Stomach (tissue), 9 donors: ENCODE data around the gene PTPN7. TPM values are rescaled to one million over a fixed set of nuclear protein-coding genes. Genes with fewer than 3 reads are reported as not detected.

Experiments used
- DNase-seq, 2 donors: peaks; one replicate each; pipeline versions ENCODE4 v3.0.0 to v3.0.0-alpha.2; 2013 to 2019
- H3K27ac ChIP-seq, 5 donors: fragments of 200-600 bp in 4 of 5; sonication (generic) in 4 of 5; one replicate each; pipeline ENCODE4 v1.5.1; 2013 to 2019; ENCODE audit warnings: mild to moderate bottlenecking in 1 of 5, moderate library complexity in 1 of 5
- H3K27me3 ChIP-seq, 3 donors: fragments of 200-600 bp; sonication (generic); one replicate each; pipeline ENCODE4 v1.5.1; 2017 to 2019; ENCODE audit warnings: mixed run types in 1 of 3
- H3K36me3 ChIP-seq, 4 donors: fragments of 200-600 bp; sonication (generic); 1 replicate in 3 of 4; 2 replicates in 1 of 4; pipeline ENCODE4 v1.5.1; 2016 to 2019
- H3K4me1 ChIP-seq, 4 donors: fragments of 200-600 bp; sonication (generic); one replicate each; pipeline ENCODE4 v1.5.1; 2016 to 2019
- H3K4me3 ChIP-seq, 4 donors: fragments of 200-600 bp; sonication (generic) in 3 of 4; one replicate each; pipeline ENCODE4 v1.5.1; 2016 to 2019; ENCODE audit warnings: mild to moderate bottlenecking in 1 of 4
- H3K9me3 ChIP-seq, 4 donors: fragments of 200-600 bp; sonication (generic); one replicate each; pipeline ENCODE4 v1.5.1; 2016 to 2019
- CTCF ChIP-seq, 7 experiments: fragments of 450-650 bp in 4 of 7; fragments of 200-600 bp in 3 of 7; sonication (generic) in 3 of 7; IDR thresholded peaks; one replicate each; pipeline ENCODE4 v1.5.1; 2016 to 2019; ENCODE audit warnings: antibody characterized with exemption in 7 of 7, control low read depth in 2 of 7, mild to moderate bottlenecking in 1 of 7
- EP300 ChIP-seq: sonication (generic); formaldehyde crosslinking; IDR thresholded peaks from one replicate; pipeline ENCODE4 v1.6.1; 2017; ENCODE audit warnings: antibody characterized with exemption
- POLR2A ChIP-seq, 4 donors: fragments of 450-650 bp; IDR thresholded peaks; one replicate each; pipeline ENCODE4 v1.6.1; 2016; ENCODE audit warnings: antibody characterized with exemption in 4 of 4, control low read depth in 2 of 4, mild to moderate bottlenecking in 1 of 4, moderate library complexity in 1 of 4
- POLR2AphosphoS5 ChIP-seq, 3 donors: sonication (generic); formaldehyde crosslinking; IDR thresholded peaks; one replicate each; pipeline ENCODE4 v1.6.1; 2016; ENCODE audit warnings: antibody characterized with exemption in 3 of 3
- WGBS, 5 donors: extraction: QIAGEN DNeasy Blood & Tissue Kit in 3 of 5; methylation state at CpG; one replicate each; pipeline versions ENCODE4 v1.1.5 to v1.1.7; 2013 to 2018; 5-methylcytosine and 5-hydroxymethylcytosine counted together
- intact Hi-C: fragments of 100-400 bp; cut with DNase I; formaldehyde crosslinking; loops from one replicate; pipeline ENCODE4 v1.15.1; 2023; ENCODE audit warnings: low total_unique reads
- polyA plus RNA-seq, 3 donors: library from polyadenylated mRNA; stranded (reverse); fragments of 200-250 nt; gene quantifications; one replicate each; pipeline ENCODE4 v1.2.3, GENCODE V29; 2013
- total RNA-seq, 5 donors: library from RNA; depleted of rRNA; stranded (reverse); fragments of >200 nt; gene quantifications; one replicate each; pipeline versions ENCODE4 v1.1.0 to v1.2.3, GENCODE V29; 2014 to 2016
- donor health status: healthy with polysubstance abuse.
- donor health status: Bipolar disorder and iron deficiency.
- donor health status: healthy.

Gene PTPN7
- total and polyA plus RNA-seq, 8 donors: 1.8 to 16.3 (median 4.0) TPM; not detected in 1

DNA sequence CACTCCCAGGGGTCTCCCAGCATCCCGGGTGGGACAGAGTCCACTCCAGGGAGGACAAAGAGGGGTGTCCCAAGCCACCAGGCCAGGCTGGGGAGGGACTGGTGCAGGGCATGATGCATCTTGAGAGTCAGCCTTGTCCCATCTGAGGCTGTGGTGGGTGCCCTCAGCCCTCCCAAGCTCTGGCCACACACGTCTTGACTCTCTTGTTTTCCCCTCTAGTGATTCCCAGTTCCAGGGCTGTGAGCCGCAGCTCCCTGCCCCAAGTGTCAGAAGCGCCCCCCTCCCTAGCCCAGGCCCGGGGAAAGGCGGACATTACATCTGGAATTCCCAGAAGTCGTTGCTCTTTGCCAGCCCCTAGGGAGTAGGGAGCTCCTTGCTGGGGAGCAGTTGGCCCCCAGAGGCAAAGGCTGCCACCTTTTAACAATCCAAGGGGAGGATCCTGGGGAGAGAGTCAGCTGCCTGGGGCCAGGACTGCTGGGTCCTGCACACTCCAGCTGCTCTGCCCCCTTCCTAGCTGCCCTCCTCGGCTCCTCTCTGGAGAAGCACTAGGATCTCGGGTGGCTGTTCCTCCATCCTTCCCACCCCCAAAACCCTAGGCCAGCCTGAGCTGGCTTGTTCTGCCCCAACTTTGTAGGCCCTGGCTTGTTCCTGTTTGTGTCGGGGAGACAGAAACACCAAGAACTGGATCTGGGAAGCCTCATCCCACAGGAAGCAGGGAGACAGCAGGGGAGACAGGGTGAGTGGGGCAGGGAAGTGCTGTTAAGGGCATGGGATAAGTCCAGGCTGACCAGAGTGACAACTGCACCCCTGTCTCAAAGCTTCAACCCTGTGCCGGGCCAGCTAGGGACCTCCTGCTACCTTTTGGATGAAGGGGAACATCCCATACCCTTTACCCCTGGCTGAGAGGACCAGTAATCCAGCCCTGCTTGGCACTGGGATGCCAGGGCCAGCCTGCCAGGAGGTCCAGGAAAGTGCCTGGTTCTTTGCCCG lies 3.2 kb upstream of the PTPN7 start:
- H3K27ac ChIP-seq: peak overlapping the region in 3 of 5 donors; percentile 74 to 84 (median 80)
- intact Hi-C loops: no loop called here
- no peak for TF ChIP-seq EP300
- no peak for TF ChIP-seq POLR2A (IDR thresholded peaks at IDR 0.05)
- no peak for TF ChIP-seq CTCF (IDR thresholded peaks at IDR 0.05)
- no peak for TF ChIP-seq POLR2AphosphoS5 (IDR thresholded peaks at IDR 0.05)
- DNase-seq: no peak
- WGBS, 5 donors: 68 to 73% (median 72%) methylated on average over 10 to 12 of the region's 12 CpGs
- no peaks in the 10 kb centered on the region for H3K9me3 ChIP-seq
- H3K4me1 ChIP-seq: peaks cover 0 to 38% (median 13%) of the 10 kb centered on the region in 4 donors
- H3K36me3 ChIP-seq: no peaks in the 10 kb centered on the region
- no peak overlapping the region for H3K4me3 ChIP-seq
- peaks cover 0 to 14% (median 0%) of the 10 kb centered on the region in 3 donors for H3K27me3 ChIP-seq

DNA sequence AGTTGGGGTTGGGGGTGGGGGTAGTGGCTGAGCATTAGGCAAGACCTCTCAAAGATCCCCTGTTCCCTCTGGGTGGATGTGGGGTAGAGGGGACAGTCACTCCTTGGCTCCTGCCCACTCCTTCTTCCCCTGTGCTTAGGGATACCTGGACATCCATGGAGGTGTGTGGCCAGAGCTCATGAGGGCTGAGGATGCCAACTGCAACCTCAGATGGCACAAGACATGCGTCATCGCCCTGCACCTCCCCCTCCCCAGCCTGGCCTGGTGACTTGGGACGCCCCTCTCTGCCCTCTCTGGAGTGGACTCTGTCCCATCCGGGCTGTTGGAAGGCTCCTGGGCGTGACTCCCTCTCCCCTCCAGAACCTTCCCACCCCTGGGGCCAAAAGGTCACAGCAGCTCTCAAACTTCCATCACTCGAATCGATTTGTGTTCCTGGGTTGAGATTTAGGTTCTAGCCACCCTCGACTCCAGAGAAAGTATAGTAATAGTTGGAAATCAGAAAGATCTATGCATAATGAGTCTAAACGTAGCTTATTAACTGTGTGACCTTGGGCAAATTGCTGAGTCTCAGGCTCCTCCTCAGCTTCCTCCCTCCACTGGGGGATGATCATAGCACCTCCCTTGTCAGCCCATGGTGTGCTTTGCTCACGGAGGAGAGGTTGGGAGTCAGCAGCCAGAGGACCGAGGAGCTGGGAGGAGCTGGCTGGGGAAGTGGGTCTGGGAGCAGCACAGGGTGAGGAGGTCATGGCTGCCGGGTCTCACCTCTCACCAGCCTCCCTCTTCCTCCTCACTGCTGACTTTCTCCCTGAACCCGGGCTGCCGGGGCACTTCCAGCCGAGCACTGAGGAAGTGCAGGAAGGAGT lies 2.2 kb upstream of the PTPN7 start:
- WGBS, 5 donors: 41 to 62% (median 51%) methylated on average over 10 to 15 of the region's 15 CpGs
- TF ChIP-seq EP300 (no peak), POLR2AphosphoS5 (IDR thresholded peaks at IDR 0.05) (no peak), POLR2A (IDR thresholded peaks at IDR 0.05) (no peak), CTCF (IDR thresholded peaks at IDR 0.05) (no peak)

DNA sequence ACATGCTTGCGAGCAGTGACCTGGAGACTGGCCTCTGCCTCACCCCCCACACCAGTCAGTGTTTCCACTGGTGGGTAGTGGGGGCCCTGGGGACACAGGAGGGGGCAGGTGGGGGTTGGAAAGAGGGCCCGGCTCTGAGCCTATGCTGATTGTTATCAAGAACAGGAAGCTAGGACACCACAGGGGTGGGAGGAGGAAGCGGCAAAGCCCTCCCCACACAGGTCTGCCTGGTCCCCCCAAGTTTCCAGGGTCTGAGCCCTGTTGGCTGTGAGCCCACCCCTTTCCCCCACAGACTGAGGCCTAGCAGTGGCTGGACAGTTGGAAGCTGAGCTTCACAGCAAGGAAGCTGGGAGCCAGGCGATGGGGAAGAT lies 1.6 kb upstream of the PTPN7 start:
- no peak for DNase-seq
- intact Hi-C loops: no loop called here
- TF ChIP-seq CTCF (IDR thresholded peaks at IDR 0.05): no peak
- TF ChIP-seq EP300: no peak
- TF ChIP-seq POLR2A (IDR thresholded peaks at IDR 0.05): no peak
- TF ChIP-seq POLR2AphosphoS5 (IDR thresholded peaks at IDR 0.05): no peak
- Histone ChIP-seq H3K9me3 (no peaks in the 10 kb centered on the region), H3K4me3 (peak overlapping the region in 1 of 4 donors; percentile 33), H3K27me3 (peaks cover 0 to 4% (median 0%) of the 10 kb centered on the region in 3 donors), H3K4me1 (peaks cover 0 to 26% (median 5%) of the 10 kb centered on the region in 4 donors), H3K27ac (peak overlapping the region; percentile 11 to 84 (median 74)), H3K36me3 (no peaks in the 10 kb centered on the region)
- 62 to 78% (median 70%) methylated on average over 3 to 4 of the region's 4 CpGs for WGBS, 5 donors

More for the DNA sequence above, 2.2 kb upstream of the PTPN7 start:
- H3K4me3 ChIP-seq: no peak overlapping the region
- H3K9me3 ChIP-seq: no peaks in the 10 kb centered on the region
- peaks cover 0 to 4% (median 0%) of the 10 kb centered on the region in 3 donors for H3K27me3 ChIP-seq
- peaks cover 0 to 33% (median 7%) of the 10 kb centered on the region in 4 donors for H3K4me1 ChIP-seq
- intact Hi-C loops: no loop called here
- H3K27ac ChIP-seq: peak overlapping the region; percentile 11 to 84 (median 74)
- DNase-seq: no peak
- no peaks in the 10 kb centered on the region for H3K36me3 ChIP-seq
